Gastroesophageal sphincter (tissue), 4 donors: ENCODE measurements around the gene ACP4. TPM values are rescaled to one million over a fixed set of nuclear protein-coding genes. Genes with fewer than 3 reads are reported as not detected.
"Not testable (repeated sequence)": the region's sequence is repeated elsewhere in the genome, so short reads cannot be mapped to it uniquely, and the experiment has no call there.

ENCODE experiments used
- ATAC-seq: fragments of 150-250 bp; one replicate; pipeline ENCODE4 v1.9.1; 2016; ENCODE audit warnings: mild to moderate bottlenecking, moderate library complexity
- H3K27ac ChIP-seq, 4 donors: fragments of 200-600 bp; sonication (generic) in 3 of 4; 1 replicate in 3 of 4; 2 replicates in 1 of 4; pipeline ENCODE4 v1.5.1; 2016 to 2019
- H3K27me3 ChIP-seq: fragments of 200-600 bp; sonication (generic); one replicate; pipeline ENCODE4 v1.5.1; 2019
- H3K36me3 ChIP-seq, 2 donors: fragments of 200-600 bp; sonication (generic); one replicate each; pipeline ENCODE4 v1.5.1; 2019; ENCODE audit warnings: control low read depth in 1 of 2
- H3K4me1 ChIP-seq, 3 donors: fragments of 200-600 bp; sonication (generic); 1 replicate in 2 of 3; 2 replicates in 1 of 3; pipeline ENCODE4 v1.5.1; 2016 to 2019; ENCODE audit warnings: control low read depth in 2 of 3
- H3K4me3 ChIP-seq, 2 donors: fragments of 200-600 bp; sonication (generic); one replicate each; pipeline ENCODE4 v1.5.1; 2019; ENCODE audit warnings: mild to moderate bottlenecking in 1 of 2, moderate library complexity in 1 of 2
- H3K9me3 ChIP-seq, 3 donors: fragments of 200-600 bp; sonication (generic); one replicate each; pipeline ENCODE4 v1.5.1; 2017 to 2019; ENCODE audit warnings: control low read depth in 2 of 3
- EP300 ChIP-seq: sonication (generic); formaldehyde crosslinking; IDR thresholded peaks from one replicate; pipeline ENCODE4 v1.6.1; 2017; ENCODE audit warnings: antibody characterized with exemption, mild to moderate bottlenecking
- POLR2A ChIP-seq, 2 donors: fragments of 450-650 bp; IDR thresholded peaks; one replicate each; pipeline ENCODE4 v1.6.1; 2017; ENCODE audit warnings: antibody characterized with exemption in 2 of 2, mild to moderate bottlenecking in 2 of 2, moderate library complexity in 1 of 2
- POLR2AphosphoS5 ChIP-seq: sonication (generic); formaldehyde crosslinking; IDR thresholded peaks from one replicate; pipeline ENCODE4 v1.6.1; 2017; ENCODE audit warnings: antibody characterized with exemption
- WGBS, 2 donors: methylation state at CpG; one replicate each; pipeline ENCODE4 v1.1.5; 2018; ENCODE audit warnings: low coverage in 1 of 2; 5-methylcytosine and 5-hydroxymethylcytosine counted together
- total RNA-seq, 4 donors: library from RNA; depleted of rRNA; stranded (reverse); fragments of >200 nt; gene quantifications; one replicate each; pipeline ENCODE4 v1.1.0, GENCODE V29; 2016
- TF ChIP-seq, protein P1 (sequence below), 4 experiments: fragments of 200-600 bp in 2 of 4; fragments of 450-650 bp in 2 of 4; sonication (generic) in 1 of 4; IDR thresholded peaks; one replicate each; pipeline ENCODE4 v1.5.1; 2017 to 2019; ENCODE audit warnings: antibody characterized with exemption in 4 of 4, mild to moderate bottlenecking in 2 of 4, moderate library complexity in 2 of 4

ACP4 gene
- total RNA-seq, 4 donors from 2014 or later: not detected

DNA sequence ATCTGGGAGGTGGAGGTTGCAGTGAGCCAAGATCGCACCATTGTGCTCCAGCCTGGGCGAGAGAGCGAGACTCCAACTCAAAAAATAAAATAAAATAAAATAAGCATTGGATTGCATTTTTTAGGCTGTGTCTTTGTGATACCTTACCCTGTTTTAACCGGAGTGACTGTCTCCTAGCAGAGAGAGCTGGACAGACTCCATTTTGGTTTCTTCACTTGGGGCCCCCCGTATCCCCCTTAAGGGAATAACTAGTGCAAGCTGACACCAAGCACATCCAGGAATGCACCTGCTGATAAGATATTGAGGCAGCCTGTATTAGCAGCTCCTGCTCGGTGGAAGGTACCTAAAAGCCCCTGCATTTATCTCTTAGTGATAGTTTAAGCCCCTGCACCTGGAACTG, 40.7 kb upstream of the ACP4 start:
- H3K9me3 ChIP-seq: no peaks in the 10 kb centered on the region
- H3K27me3 ChIP-seq: peaks cover 72% of the 10 kb centered on the region
- no peaks in the 10 kb centered on the region for H3K36me3 ChIP-seq
- no peak overlapping the region for H3K27ac ChIP-seq
- no peak for TF ChIP-seq POLR2A (IDR thresholded peaks at IDR 0.05)
- TF ChIP-seq, protein P1, sequence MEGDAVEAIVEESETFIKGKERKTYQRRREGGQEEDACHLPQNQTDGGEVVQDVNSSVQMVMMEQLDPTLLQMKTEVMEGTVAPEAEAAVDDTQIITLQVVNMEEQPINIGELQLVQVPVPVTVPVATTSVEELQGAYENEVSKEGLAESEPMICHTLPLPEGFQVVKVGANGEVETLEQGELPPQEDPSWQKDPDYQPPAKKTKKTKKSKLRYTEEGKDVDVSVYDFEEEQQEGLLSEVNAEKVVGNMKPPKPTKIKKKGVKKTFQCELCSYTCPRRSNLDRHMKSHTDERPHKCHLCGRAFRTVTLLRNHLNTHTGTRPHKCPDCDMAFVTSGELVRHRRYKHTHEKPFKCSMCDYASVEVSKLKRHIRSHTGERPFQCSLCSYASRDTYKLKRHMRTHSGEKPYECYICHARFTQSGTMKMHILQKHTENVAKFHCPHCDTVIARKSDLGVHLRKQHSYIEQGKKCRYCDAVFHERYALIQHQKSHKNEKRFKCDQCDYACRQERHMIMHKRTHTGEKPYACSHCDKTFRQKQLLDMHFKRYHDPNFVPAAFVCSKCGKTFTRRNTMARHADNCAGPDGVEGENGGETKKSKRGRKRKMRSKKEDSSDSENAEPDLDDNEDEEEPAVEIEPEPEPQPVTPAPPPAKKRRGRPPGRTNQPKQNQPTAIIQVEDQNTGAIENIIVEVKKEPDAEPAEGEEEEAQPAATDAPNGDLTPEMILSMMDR (IDR thresholded peaks at IDR 0.05): no peak
- no peak for TF ChIP-seq EP300
- no peak for TF ChIP-seq POLR2AphosphoS5
- no peak overlapping the region for H3K4me3 ChIP-seq
- 46% methylated on average over 5 to 6 of the region's 6 CpGs for WGBS, 2 donors
- no peaks in the 10 kb centered on the region for H3K4me1 ChIP-seq
- ATAC-seq: no peak

DNA sequence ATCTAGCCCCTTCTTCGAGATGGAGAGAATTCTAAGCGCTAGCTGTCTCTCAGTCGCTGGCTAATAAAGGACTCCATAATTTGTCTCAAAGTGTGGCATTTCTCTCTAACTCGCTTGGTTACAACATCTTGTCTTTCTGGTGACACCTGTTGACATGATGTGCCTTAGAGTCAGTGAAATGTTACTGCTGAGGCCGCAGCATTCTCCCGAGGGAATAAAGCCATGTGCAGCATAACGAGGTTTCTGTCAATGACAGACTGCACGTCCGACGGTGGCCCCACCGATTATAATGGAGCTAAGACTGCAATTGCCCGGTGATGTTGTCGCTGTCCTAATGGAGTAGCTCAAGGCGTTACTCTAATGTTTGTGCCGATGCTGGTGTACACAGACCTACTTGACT, 40.2 kb upstream of the ACP4 start:
- no peak for ATAC-seq
- Histone ChIP-seq H3K27me3 (peaks cover 77% of the 10 kb centered on the region), H3K4me1 (no peaks in the 10 kb centered on the region), H3K9me3 (no peaks in the 10 kb centered on the region), H3K4me3 (no peak overlapping the region), H3K27ac (no peak overlapping the region), H3K36me3 (no peaks in the 10 kb centered on the region)
- 10 to 64% methylated on average over 5 to 15 of the region's 15 CpGs for WGBS, 2 donors
- TF ChIP-seq POLR2A (IDR thresholded peaks at IDR 0.05) (no peak), EP300 (no peak), POLR2AphosphoS5 (no peak)
- TF ChIP-seq, protein P1 (IDR thresholded peaks at IDR 0.05): no peak

DNA sequence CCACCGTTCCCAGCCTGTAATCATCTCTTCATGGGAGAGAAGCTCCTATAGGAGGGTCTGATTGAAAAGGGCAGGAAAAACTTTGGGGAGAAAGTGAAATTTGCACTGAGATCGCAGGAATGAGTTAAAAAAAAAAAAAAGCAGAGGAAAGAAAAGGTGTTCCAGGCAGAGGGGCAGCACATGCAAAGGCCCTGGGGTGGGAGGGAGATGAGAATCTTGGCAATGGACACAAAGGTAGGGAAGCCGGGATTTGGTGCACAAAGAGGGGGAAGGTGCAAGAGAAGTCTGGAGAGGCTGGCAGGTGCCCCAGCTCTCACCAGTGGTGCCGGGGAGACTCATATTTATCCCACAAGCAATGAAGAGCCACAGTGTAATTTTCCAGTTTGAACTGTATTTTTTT, 36.3 kb upstream of the ACP4 start:
- peaks cover 85% of the 10 kb centered on the region for H3K27me3 ChIP-seq
- ATAC-seq: no peak
- TF ChIP-seq POLR2A (IDR thresholded peaks at IDR 0.05) (no peak), POLR2AphosphoS5 (no peak), EP300 (no peak)
- TF ChIP-seq, protein P1 (IDR thresholded peaks at IDR 0.05): no peak
- no peak overlapping the region for H3K4me3 ChIP-seq
- WGBS, 2 donors: 82 to 100% methylated on average over 1 to 3 of the region's 4 CpGs
- no peaks in the 10 kb centered on the region for H3K9me3 ChIP-seq
- no peaks in the 10 kb centered on the region for H3K4me1 ChIP-seq
- no peak overlapping the region for H3K27ac ChIP-seq
- no peaks in the 10 kb centered on the region for H3K36me3 ChIP-seq

DNA sequence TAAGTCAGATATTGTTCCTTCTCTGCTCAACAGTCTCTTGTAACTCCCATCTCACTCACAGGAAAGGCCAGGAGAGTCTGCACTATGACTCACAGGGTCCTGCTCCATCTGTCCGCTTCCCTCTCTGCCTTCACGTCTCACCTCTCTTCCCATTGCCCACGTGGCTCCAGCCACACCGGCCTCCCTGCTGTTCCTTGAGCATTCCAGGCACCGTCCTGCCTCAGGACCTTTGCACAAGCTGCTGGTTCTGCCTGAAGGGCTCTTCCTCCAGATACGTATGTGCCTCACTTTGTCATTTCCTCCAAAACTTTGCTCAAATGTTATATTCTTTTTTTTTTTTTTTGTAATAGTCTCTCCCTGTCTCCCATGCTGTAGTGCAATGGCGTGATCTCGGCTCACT, 34.0 kb upstream of the ACP4 start:
- H3K36me3 ChIP-seq, H3K9me3 ChIP-seq: not testable (repeated sequence)
- 51 to 65% methylated on average over 5 to 8 of the region's 8 CpGs for WGBS, 2 donors

DNA sequence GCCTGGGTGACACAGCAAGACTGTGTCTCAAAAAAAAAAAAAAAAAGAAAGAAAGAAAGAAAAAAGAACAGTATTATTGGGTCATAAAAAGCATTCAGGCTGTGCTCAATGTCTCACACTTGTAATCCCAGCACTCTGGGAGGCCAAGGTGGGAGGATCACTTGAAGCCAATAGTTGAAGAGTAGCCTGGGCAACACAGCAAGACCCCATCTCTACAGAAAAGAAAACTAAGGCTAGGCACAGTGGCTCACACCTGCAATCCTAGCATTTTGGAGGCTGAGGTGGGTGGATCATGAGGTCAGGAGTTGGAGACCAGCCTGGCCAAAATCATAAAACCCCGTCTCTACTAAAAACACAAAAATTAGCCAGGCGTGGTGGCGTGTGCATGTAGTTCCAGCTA, 32.6 kb upstream of the ACP4 start:
- not testable (repeated sequence) for H3K27ac ChIP-seq, H3K4me1 ChIP-seq, H3K9me3 ChIP-seq, H3K4me3 ChIP-seq, H3K36me3 ChIP-seq, ATAC-seq
- WGBS, 2 donors: 59% methylated on average over 2 of the region's 3 CpGs; no CpG with 5 or more reads in 1 of the 2 donors
- H3K27me3 ChIP-seq: peaks cover 66% of the 10 kb centered on the region

More for the DNA sequence above, 34.0 kb upstream of the ACP4 start:
- H3K4me1 ChIP-seq, H3K27ac ChIP-seq, H3K4me3 ChIP-seq, ATAC-seq: not testable (repeated sequence)
- peaks cover 63% of the 10 kb centered on the region for H3K27me3 ChIP-seq

DNA sequence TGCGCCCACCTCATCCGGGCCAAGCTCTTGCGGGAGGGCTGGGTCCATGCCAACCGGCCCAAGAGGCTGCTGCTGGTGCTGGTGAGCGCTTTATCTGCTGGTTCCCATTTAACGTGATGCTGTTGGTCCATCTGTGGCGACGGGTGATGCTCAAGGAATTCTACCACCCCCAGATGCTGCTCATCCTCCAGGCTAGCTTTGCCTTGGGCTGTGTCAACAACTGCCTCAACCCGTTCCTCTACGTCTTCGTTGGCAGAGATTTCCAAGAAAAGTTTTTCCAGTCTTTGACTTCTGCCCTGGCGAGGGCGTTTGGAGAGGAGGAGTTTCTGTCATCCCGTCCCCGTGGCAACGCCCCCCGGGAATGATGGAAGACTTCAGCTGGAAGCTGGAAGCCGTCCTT, 31.1 kb upstream of the ACP4 start:
- not testable (repeated sequence) for H3K9me3 ChIP-seq, H3K27ac ChIP-seq, H3K36me3 ChIP-seq, ATAC-seq, H3K4me3 ChIP-seq, H3K4me1 ChIP-seq
- peaks cover 66% of the 10 kb centered on the region for H3K27me3 ChIP-seq
- WGBS, 2 donors: no CpG with 5 or more reads among the region's 18 CpGs

DNA sequence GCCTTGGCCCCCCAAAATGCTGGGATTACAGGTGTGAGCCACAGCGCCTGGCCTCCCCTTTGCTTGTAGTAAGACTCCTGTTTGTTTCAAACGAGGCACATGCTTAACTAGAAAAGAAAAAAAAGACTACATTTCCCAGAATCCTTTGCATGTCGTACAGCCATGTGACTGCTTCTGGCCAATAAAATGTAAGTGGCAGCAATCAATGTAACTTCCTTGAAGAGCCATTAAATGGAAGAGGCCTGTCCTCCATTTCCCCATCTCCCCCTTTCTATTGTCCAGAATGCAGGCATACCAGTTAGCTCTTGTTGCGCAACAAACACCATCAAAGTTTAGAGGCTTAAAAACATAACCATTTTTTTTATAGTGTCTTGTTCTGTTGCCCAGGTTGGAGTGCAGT, 30.3 kb upstream of the ACP4 start:
- no peak for ATAC-seq
- no peak overlapping the region for H3K27ac ChIP-seq
- no peaks in the 10 kb centered on the region for H3K4me1 ChIP-seq
- H3K4me3 ChIP-seq: no peak overlapping the region
- no peak for TF ChIP-seq POLR2AphosphoS5
- no peak for TF ChIP-seq POLR2A (IDR thresholded peaks at IDR 0.05)
- no peak for TF ChIP-seq EP300
- TF ChIP-seq, protein P1 (IDR thresholded peaks at IDR 0.05): no peak
- WGBS, 2 donors: 61 to 66% methylated on average over 4 of the region's 4 CpGs
- H3K9me3 ChIP-seq: no peaks in the 10 kb centered on the region
- peaks cover 64% of the 10 kb centered on the region for H3K27me3 ChIP-seq
- H3K36me3 ChIP-seq: no peaks in the 10 kb centered on the region

DNA sequence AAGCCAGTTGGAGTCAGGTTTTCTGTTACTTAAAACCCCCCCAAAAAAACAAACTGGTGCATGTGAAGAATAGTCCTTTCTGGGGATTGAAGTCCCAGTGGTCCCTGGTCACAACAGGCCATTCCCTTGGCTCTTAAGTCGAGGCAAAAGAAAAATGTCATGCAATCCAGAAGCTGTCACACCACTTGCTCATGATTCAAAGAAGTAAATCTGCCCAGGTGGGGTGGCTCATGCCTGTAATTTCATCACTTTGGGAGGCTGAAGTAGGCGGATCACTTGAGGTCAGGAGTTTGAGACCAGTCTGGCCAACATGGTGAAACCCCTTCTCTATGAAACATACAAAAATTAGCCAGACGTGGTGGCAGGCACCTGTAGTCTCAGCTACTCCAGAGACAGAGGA, 28.7 kb upstream of the ACP4 start:
- 38 to 60% methylated on average over 2 to 3 of the region's 3 CpGs for WGBS, 2 donors
- H3K4me3 ChIP-seq, H3K4me1 ChIP-seq: not testable (repeated sequence)

DNA sequence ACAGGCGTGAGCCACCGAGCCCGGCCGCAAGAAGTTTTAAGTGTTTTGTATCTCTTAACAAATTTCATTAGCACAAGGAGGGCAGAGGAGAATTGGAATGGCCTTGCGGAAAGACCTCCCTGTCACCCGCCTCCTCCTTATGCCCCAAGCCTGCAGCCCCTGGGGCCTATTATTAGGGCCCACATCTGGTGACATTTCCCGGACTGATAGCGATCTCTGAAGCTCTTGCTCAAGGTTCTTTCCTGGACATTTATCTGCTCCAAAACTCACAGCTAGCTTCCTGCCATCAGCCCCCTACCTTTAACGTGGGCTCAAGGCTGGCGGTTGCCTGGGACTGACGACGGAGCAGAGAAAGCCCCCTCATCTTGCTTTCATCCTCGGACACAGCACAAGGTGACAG, 26.7 kb upstream of the ACP4 start:
- ATAC-seq, H3K27ac ChIP-seq, H3K4me3 ChIP-seq, H3K36me3 ChIP-seq, H3K9me3 ChIP-seq, H3K4me1 ChIP-seq: not testable (repeated sequence)
- WGBS, 2 donors: 86% methylated on average over 4 of the region's 13 CpGs; no CpG with 5 or more reads in 1 of the 2 donors
- H3K27me3 ChIP-seq: peaks cover 64% of the 10 kb centered on the region

More for the DNA sequence above, 28.7 kb upstream of the ACP4 start:
- not testable (repeated sequence) for H3K9me3 ChIP-seq, ATAC-seq, H3K27ac ChIP-seq, H3K36me3 ChIP-seq
- peaks cover 67% of the 10 kb centered on the region for H3K27me3 ChIP-seq
